GM10266 (cell line): ENCODE data around the gene C7orf33.

ENCODE experiments used
- DNase-seq: peaks from one replicate; pipeline ENCODE4 v3.0.0; 2012; ENCODE audit errors: extremely low spot score
- TF ChIP-seq, protein P1 (sequence below): IDR thresholded peaks from 2 replicates; pipeline ENCODE4 v1.5.1; 2012; ENCODE audit warnings: mild to moderate bottlenecking, low read depth; ENCODE audit not compliant: control insufficient read depth, insufficient read depth; ENCODE audit errors: missing control alignments

C7orf33 gene

DNA sequence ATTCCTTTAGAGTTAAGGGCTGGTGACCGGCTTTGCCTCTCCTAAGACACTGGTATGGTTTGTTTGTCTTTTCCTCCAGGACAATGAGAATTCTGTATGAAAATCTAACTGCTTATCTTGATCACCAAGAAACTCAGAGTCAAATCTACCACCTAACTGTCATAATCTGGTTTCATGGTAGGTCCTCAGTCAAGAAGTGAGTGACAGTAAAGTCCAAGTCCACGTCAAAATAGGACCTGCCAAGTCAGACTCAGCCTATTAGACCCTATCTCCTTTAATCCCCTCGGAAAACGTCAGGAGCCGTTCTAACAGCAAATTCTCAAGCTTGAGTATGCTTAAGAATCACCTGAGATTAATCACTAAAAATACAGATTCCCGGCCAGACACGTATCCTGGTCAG lies 37.4 kb downstream of the C7orf33 start:
- DNase-seq: no peak
- TF ChIP-seq, protein P1, sequence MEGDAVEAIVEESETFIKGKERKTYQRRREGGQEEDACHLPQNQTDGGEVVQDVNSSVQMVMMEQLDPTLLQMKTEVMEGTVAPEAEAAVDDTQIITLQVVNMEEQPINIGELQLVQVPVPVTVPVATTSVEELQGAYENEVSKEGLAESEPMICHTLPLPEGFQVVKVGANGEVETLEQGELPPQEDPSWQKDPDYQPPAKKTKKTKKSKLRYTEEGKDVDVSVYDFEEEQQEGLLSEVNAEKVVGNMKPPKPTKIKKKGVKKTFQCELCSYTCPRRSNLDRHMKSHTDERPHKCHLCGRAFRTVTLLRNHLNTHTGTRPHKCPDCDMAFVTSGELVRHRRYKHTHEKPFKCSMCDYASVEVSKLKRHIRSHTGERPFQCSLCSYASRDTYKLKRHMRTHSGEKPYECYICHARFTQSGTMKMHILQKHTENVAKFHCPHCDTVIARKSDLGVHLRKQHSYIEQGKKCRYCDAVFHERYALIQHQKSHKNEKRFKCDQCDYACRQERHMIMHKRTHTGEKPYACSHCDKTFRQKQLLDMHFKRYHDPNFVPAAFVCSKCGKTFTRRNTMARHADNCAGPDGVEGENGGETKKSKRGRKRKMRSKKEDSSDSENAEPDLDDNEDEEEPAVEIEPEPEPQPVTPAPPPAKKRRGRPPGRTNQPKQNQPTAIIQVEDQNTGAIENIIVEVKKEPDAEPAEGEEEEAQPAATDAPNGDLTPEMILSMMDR: no peak

DNA sequence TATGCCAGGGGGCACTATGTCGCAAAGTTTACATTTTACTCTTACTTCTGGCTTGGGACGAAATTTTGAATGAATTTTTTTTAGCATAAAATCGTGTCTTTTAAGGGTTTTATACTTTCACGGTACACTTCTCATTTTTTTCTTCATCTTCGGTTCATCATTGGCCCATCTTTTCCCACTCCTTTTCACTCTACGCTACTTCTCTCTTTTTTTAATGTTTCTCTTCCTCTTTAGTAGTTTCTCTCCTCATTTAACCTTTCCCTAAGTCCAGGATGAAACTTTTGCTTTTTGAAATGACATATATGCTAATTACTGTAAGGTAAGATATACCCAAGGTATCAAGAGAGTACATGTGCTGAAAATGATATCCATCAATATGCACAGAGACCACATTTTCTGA lies 39.5 kb downstream of the C7orf33 start:
- DNase-seq: no peak
- TF ChIP-seq, protein P1: no peak

DNA sequence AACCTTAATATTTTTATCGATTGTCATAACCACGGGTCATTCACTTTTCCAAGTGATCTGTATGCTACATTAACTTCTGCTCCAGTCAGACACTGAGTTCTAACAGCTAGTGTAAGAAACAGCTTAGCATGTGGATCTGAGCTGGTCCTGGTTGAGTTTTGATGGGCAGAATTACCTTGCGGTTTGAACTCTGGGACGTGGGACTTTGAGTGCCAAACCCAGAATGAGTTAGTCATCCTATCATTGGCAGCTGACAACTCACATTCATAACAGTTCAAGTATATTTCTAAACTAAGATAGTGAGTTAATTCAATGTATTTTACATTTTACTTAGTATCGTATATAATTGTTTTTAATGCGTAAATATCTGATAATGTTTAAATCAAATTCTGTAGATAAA lies 43.2 kb downstream of the C7orf33 start:
- no peak for DNase-seq
- TF ChIP-seq, protein P1: no peak

DNA sequence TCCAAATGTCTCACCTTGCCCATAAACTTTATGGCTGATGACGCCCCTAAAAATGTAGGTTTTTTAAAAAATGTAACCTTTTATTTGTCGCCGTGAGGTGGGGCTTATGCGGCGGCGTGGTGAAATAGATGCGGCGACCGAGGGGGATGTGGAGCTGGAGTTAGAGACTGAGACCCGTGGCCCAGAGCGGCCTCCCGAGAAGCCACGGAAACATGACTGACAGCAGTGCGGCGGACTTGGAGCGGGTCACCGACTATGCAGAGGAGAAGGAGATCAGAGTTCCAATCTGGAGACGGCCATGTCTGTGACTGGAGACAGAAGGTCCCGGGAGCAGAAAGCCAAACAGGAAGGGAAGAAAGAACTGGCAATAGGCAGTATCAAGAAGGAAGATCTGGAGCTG lies 46.5 kb downstream of the C7orf33 start:
- TF ChIP-seq, protein P1: no peak
- DNase-seq: no peak

GRCh38 chr7:148645898-148646297 lies 55.3 kb downstream of the C7orf33 start:
- TF ChIP-seq, protein P1: no peak
- DNase-seq: no peak

DNA sequence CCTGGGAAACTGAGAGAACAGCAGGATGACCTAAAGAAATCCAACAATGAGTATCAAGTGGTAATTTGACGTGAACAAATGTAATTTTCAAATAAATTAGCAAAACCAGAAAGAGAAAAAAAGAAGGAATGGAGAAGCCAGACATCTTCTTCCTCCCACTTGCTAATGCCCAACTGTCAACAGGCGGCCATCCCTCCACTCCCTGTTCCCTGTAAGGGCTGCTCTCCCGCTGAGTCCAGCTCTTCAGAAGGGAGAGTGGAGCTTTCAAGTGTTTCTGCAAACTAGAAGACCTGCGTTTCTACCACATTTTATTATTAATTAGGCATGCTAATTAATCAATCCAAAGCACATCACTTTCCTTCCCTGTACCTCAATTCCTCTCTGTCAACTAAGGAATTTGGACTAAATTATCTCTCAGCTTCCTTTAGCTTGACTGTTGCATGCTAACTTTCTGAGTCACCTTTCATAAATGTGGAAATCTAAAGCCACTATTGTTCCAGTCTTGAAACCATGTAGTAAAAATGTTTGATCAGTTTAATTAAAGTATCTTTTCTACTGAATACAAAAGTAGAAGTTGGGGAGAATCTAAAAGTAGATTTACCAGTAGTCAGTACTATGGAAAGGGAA lies 59.8 kb downstream of the C7orf33 start:
- TF ChIP-seq, protein P1: no peak

DNA sequence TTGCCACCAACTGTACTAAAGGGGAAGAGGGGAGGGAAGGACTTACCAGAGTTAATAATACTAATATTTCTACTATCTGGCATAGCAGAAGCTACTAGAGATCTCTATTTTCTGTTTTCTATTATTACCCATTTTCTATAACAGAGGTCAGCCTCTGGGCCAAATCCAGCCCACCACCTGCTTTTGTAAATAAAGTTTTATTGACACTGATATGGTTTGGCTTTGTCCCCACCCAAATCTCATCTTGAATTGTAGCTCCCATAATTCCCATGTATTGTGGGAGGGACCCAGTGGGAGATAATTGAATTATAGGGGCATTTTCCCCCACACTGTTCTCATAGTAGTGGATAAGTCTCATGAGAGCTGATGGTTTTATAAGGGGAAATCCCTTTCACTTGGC lies 62.2 kb downstream of the C7orf33 start:
- no peak for DNase-seq
- TF ChIP-seq, protein P1: no peak

More for the DNA sequence above, 59.8 kb downstream of the C7orf33 start:
- DNase-seq: no peak
